Heart left ventricle (tissue), 13 donors: Measurements from ENCODE around the gene DMWD.

Experiments used
- CTCF ChIP-seq, 12 donors: fragments of 200-600 bp; sonication (generic) in 4 of 12; IDR thresholded peaks; one replicate each; pipeline versions ENCODE4 v1.5.0 to v1.8.0; 2018 to 2022; ENCODE audit warnings: antibody characterized with exemption in 12 of 12, mild to moderate bottlenecking in 5 of 12
- POLR2A ChIP-seq, 2 donors: fragments of 450-650 bp; IDR thresholded peaks; one replicate each; pipeline ENCODE4 v1.6.1; 2017; ENCODE audit warnings: antibody characterized with exemption in 2 of 2, mild to moderate bottlenecking in 2 of 2, moderate library complexity in 2 of 2
- donor health status: ischemic (EF 13 %, LVEDD 7.1; RV severe dilation, severe dysfunction).
- donor health status: DM: no; HTN: yes; CAD: no.
- donor health status: DM: no; HTN: no; CAD: no.
- donor health status: ischemic (EF 25% LVEDD 6.9; RV normal size, moderate dysfunction).
- donor health status: ischemic (EF 25% LVEDD 5.7; RV mildly dilated, moderate dysfunction).
- donor health status: ischemic (EF 35%, LVEDD 5.7; RV mildly dilated, moderate dysfunction).
- donor health status: nonischemic (EF 11% LVEDD 7.7; RV severe dilation, severe dysfunction).
- donor health status: DM: yes; HTN: yes; CAD: no.
- donor health status: PGD.
- donor health status: ischemic (EF 29% LVEDD 5.4; RV normal size, mild dysfunction).
- donor health status: nonischemic (EF 23%, LVEDD 6.1; RV moderate dilation, normal function).

- TF ChIP-seq CTCF (IDR thresholded peaks at IDR 0.05): no peak
- no peak for TF ChIP-seq POLR2A (IDR thresholded peaks at IDR 0.05)
These were observed 13.1 kb upstream of the DMWD start for GRCh38 chr19:45805719-45806118.
